Mucosa of descending colon (tissue), 3 donors: ENCODE measurements around the gene CPA5. TPM values are rescaled to one million over a fixed set of nuclear protein-coding genes. Genes with fewer than 3 reads are reported as not detected.

Experiments
- ATAC-seq: fragments of 200-7000 bp; cut with Tn5 transposase; one replicate; pipeline ENCODE4 v1.9.1; 2020; ENCODE audit warnings: mild to moderate bottlenecking, moderate library complexity
- DNase-seq, 3 donors: peaks; one replicate each; pipeline ENCODE4 v3.0.0-alpha.2; 2020
- H3K36me3 ChIP-seq: fragments of 200-600 bp; one replicate; pipeline ENCODE4 v1.8.0; 2021; ENCODE audit warnings: low read depth, mild to moderate bottlenecking
- H3K4me1 ChIP-seq: fragments of 200-600 bp; one replicate; pipeline ENCODE4 v1.8.0; 2021; ENCODE audit warnings: low read depth, mild to moderate bottlenecking
- H3K4me3 ChIP-seq: fragments of 200-600 bp; one replicate; pipeline ENCODE4 v1.8.0; 2021; ENCODE audit warnings: mild to moderate bottlenecking
- H3K9me3 ChIP-seq: fragments of 200-600 bp; one replicate; pipeline ENCODE4 v1.8.0; 2021; ENCODE audit warnings: mild to moderate bottlenecking
- CTCF ChIP-seq: fragments of 200-600 bp; IDR thresholded peaks from one replicate; pipeline ENCODE4 v1.8.0; 2022; ENCODE audit warnings: antibody characterized with exemption, mild to moderate bottlenecking
- intact Hi-C, 2 donors: fragments of 100-400 bp; cut with DNase I in 1 of 2; cut with micrococcal nuclease in 1 of 2; formaldehyde crosslinking; loops; one replicate each; pipeline versions ENCODE4 v1.11.0 to v1.11.1; 2022; cut with DNase I, micrococcal nuclease
- total RNA-seq, 3 donors: library from RNA; stranded (reverse); fragmentation: NEBNext Ultra II Directional in 2 of 3; extraction: Animal tissue kit (Norgen Biotek cat#: 25700) in 2 of 3; gene quantifications; one replicate each; pipeline versions ENCODE4 v1.2.1 to v1.2.4, GENCODE V29; 2021 to 2023
- donor health status: DM: no; HTN: no; CAD: no; lungs with moderate emphysema.
- donor health status: DM: no; HTN: no; CAD: no.
- donor health status: DM: no; HTN: yes; CAD: no.

Gene CPA5
- total RNA-seq, 3 donors from 2014 or later, result not detected

- DNase-seq, result no peak
- Histone ChIP-seq H3K4me3 (no peak overlapping the region), H3K4me1 (no peaks in the 10 kb centered on the region), H3K9me3 (no peaks in the 10 kb centered on the region), H3K36me3 (no peaks in the 10 kb centered on the region)
- intact Hi-C loops, result no loop called here
- no peak for TF ChIP-seq CTCF
- no peak for ATAC-seq
Measured at GRCh38 chr7:130322615-130323014, 22.0 kb upstream of the CPA5 start.

- intact Hi-C loops, result no loop called here
- TF ChIP-seq CTCF, result no peak
- Histone ChIP-seq H3K9me3 (no peaks in the 10 kb centered on the region), H3K4me3 (no peak overlapping the region), H3K4me1 (no peaks in the 10 kb centered on the region), H3K36me3 (no peaks in the 10 kb centered on the region)
- ATAC-seq, result no peak
- DNase-seq, result no peak
Measured at GRCh38 chr7:130324306-130324943, 20.2 kb upstream of the CPA5 start.

GRCh38 chr7:130329681-130330080, 14.9 kb upstream of the CPA5 start:
- H3K9me3 ChIP-seq, result no peaks in the 10 kb centered on the region
- TF ChIP-seq CTCF, result no peak
- no peaks in the 10 kb centered on the region for H3K36me3 ChIP-seq
- intact Hi-C loops, result no loop called here
- H3K4me3 ChIP-seq, result no peak overlapping the region
- no peak for ATAC-seq
- no peaks in the 10 kb centered on the region for H3K4me1 ChIP-seq
- DNase-seq, result no peak

GRCh38 chr7:130332259-130333053, 12.2 kb upstream of the CPA5 start:
- ATAC-seq (no peak), DNase-seq (no peak)
- Histone ChIP-seq H3K4me1 (no peaks in the 10 kb centered on the region), H3K9me3 (no peaks in the 10 kb centered on the region), H3K4me3 (no peak overlapping the region), H3K36me3 (no peaks in the 10 kb centered on the region)
- no peak for TF ChIP-seq CTCF
- intact Hi-C loops, result no loop called here

GRCh38 chr7:130333832-130334231, 10.8 kb upstream of the CPA5 start:
- intact Hi-C loops, result no loop called here
- DNase-seq, result no peak
- no peaks in the 10 kb centered on the region for H3K9me3 ChIP-seq
- no peaks in the 10 kb centered on the region for H3K36me3 ChIP-seq
- no peak for TF ChIP-seq CTCF
- no peaks in the 10 kb centered on the region for H3K4me1 ChIP-seq
- ATAC-seq, result no peak
- H3K4me3 ChIP-seq, result no peak overlapping the region
